H54 (cell line): Measurements from ENCODE around the gene LINC01488.

ENCODE experiments used
- DNase-seq: peaks from one replicate; pipeline ENCODE4 v3.0.0; 2011; ENCODE audit warnings: low spot score, mixed read lengths; ENCODE audit not compliant: insufficient read length
- FAIRE-seq: peaks from 3 replicates; lab custom pipeline; 2011; peaks lifted over from hg19 to GRCh38; lab: Jason Lieb, UNC
- POLR2A ChIP-seq: IDR thresholded peaks from 2 replicates; pipeline ENCODE4 v1.6.1; 2011; ENCODE audit warnings: low read depth, mild to moderate bottlenecking, low read length

Gene LINC01488

GRCh38 chr11:69541501-69542313 is 60.2 kb downstream of the LINC01488 start:
- DNase-seq: no peak
- TF ChIP-seq POLR2A: no peak
- no peak for FAIRE-seq

GRCh38 chr11:69542314-69543168 is 61.1 kb downstream of the LINC01488 start:
- no peak for TF ChIP-seq POLR2A
- FAIRE-seq (no peak), DNase-seq (no peak)
